Transverse colon (tissue), 4 donors: ENCODE measurements around the gene C12orf50.

Source experiments
- CTCF ChIP-seq, 5 experiments: fragments of 200-600 bp in 3 of 5; fragments of 450-650 bp in 2 of 5; sonication (generic) in 3 of 5; IDR thresholded peaks; 1 replicate in 2 of 5; 2 replicates in 3 of 5; pipeline ENCODE4 v1.5.1; 2016 to 2017; ENCODE audit warnings: antibody characterized with exemption in 5 of 5, inconsistent platforms in 3 of 5, mild to moderate bottlenecking in 2 of 5, moderate library complexity in 1 of 5
- POLR2AphosphoS5 ChIP-seq, 3 donors: sonication (generic); formaldehyde crosslinking; IDR thresholded peaks; one replicate each; pipeline ENCODE4 v1.6.1; 2016; ENCODE audit warnings: antibody characterized with exemption in 3 of 3

GRCh38 chr12:88011755-88012154 lies 17.4 kb downstream of the C12orf50 start:
- TF ChIP-seq CTCF (IDR thresholded peaks at IDR 0.05) (no peak), POLR2AphosphoS5 (IDR thresholded peaks at IDR 0.05) (no peak)
